AG04449 (cell line): Measurements from ENCODE around the gene RNU7-1.
A peak's percentile ranks its signal among the peaks of the same experiment; 100 is the strongest.

ENCODE experiments used
- CTCF ChIA-PET: fragments of 350-600 bp; formaldehyde crosslinking; extraction: SDS; loops from one replicate; lab custom pipeline; 2021; ENCODE audit warnings: antibody characterized with exemption; lab: Yijun Ruan, JAX
- POLR2A ChIA-PET: fragments of 400-600, 350-600 bp; formaldehyde crosslinking; extraction: SDS; loops from one replicate; lab custom pipeline; 2020; ENCODE audit warnings: antibody characterized with exemption, inconsistent platforms; lab: Yijun Ruan, JAX
- DNase-seq: peaks from one replicate; pipeline ENCODE4 v3.0.0-alpha.2; 2010; ENCODE audit warnings: low read depth, low spot score
- H3K4me3 ChIP-seq: 2 replicates; pipeline ENCODE4 v1.5.1; 2011; ENCODE audit warnings: low read depth, mild to moderate bottlenecking, control low read depth, low read length
- TF ChIP-seq, protein P1 (sequence below): IDR thresholded peaks from one replicate; pipeline ENCODE4 v1.5.1; 2011; ENCODE audit warnings: mild to moderate bottlenecking, moderate library complexity, low read length, control low read depth, inconsistent platforms; ENCODE audit not compliant: insufficient read depth; ENCODE audit errors: missing control alignments

The RNU7-1 gene

DNA sequence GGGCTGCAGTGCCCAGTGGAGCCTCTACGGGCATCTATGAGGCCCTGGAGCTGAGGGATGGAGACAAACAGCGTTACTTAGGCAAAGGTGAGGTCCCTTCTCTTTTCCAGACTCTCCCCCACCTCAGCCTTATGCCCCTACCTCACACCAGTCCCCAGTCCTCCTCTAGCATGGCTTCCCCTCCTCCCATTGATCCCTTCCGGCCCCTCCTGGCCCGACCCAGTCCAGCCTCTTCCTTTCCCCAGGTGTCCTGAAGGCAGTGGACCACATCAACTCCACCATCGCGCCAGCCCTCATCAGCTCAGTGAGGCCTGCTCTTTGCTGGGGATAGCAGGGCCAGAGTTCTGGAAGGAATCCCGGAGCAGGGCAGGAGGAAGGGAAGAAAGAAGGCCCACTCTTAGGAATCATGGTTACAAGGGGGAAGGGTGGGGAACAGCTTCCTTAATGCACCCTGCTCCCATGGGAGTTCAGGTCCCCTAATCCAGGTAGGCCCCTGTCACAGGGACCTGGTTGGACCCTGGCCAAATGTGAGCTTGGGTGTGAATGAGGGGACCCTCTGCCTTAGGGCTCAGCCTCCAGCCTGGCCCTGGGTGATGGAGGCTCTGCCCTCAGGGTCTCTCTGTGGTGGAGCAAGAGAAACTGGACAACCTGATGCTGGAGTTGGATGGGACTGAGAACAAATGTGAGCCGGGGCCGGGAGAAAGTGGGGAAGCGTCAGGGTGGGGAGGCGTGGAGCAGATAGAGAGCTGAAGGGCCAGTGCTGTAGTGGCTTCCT is 27.0 kb upstream of the RNU7-1 start:
- ChIA-PET CTCF (interaction anchor here (0.7 to 8.2 kb wide), 9 partner anchors 9 to 50 kb away, joined by 3 to 98 read pairs (median 3); partner anchors contain the start of gene SPSB2), POLR2A (interaction anchor here (1.0 to 1.2 kb wide), 2 partner anchors 9 to 27 kb away, joined by 3 read pairs; partner anchors contain the start of genes C12orf57 and RNU7-1)
- peak overlapping the region; percentile 6 for H3K4me3 ChIP-seq
- TF ChIP-seq, protein P1, sequence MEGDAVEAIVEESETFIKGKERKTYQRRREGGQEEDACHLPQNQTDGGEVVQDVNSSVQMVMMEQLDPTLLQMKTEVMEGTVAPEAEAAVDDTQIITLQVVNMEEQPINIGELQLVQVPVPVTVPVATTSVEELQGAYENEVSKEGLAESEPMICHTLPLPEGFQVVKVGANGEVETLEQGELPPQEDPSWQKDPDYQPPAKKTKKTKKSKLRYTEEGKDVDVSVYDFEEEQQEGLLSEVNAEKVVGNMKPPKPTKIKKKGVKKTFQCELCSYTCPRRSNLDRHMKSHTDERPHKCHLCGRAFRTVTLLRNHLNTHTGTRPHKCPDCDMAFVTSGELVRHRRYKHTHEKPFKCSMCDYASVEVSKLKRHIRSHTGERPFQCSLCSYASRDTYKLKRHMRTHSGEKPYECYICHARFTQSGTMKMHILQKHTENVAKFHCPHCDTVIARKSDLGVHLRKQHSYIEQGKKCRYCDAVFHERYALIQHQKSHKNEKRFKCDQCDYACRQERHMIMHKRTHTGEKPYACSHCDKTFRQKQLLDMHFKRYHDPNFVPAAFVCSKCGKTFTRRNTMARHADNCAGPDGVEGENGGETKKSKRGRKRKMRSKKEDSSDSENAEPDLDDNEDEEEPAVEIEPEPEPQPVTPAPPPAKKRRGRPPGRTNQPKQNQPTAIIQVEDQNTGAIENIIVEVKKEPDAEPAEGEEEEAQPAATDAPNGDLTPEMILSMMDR, result no peak
- DNase-seq, result no peak

DNA sequence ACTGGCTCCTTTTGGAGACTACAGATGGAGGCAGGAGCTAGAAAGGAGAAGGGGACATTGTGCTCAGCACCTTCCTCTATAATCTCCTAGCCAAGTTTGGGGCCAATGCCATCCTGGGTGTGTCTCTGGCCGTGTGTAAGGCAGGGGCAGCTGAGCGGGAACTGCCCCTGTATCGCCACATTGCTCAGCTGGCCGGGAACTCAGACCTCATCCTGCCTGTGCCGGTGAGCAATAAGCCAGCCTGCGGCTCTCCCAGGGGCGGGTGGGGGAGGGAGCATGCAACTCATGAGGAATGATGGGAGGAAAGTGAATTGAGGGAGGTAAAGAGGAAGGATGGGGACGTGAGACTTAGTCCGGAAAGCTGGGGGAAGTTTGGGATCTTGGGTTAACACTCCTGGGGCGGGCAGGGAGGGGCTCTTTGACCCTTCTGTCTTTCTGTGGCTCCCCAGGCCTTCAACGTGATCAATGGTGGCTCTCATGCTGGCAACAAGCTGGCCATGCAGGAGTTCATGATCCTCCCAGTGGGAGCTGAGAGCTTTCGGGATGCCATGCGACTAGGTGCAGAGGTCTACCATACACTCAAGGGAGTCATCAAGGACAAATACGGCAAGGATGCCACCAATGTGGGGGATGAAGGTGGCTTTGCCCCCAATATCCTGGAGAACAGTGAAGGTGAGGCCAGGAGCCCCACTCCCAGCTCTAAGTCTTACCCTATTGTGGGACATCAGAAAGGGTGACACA is 26.0 kb upstream of the RNU7-1 start:
- TF ChIP-seq, protein P1, result no peak
- CTCF ChIA-PET, result interaction anchor here (0.7 to 8.2 kb wide), 7 partner anchors 8 to 200 kb away, joined by 3 to 98 read pairs (median 4); partner anchors contain the start of gene SPSB2
- POLR2A ChIA-PET, result interaction anchor here (0.7 to 1.2 kb wide), 3 partner anchors 8 to 45 kb away, joined by 3 read pairs; partner anchors contain the start of genes C12orf57, RNU7-1 and SPSB2
- H3K4me3 ChIP-seq, result no peak overlapping the region
- DNase-seq, result no peak

DNA sequence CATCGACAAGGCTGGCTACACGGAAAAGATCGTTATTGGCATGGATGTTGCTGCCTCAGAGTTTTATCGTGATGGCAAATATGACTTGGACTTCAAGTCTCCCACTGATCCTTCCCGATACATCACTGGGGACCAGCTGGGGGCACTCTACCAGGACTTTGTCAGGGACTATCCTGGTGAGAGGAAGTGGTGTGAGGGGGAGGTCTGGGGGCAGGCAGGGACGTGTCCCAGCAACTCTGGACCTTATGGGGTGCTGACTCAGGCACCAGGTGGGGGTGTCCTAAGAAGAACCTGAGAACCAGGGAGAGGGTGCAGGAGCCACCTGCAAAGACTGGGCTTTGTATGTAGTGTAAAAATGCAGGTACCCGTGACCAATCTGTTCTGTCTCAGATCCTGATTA is 24.0 kb upstream of the RNU7-1 start:
- ChIA-PET POLR2A (interaction anchor here (1.0 kb wide), 1 partner anchor 24 kb away, joined by 3 read pairs; the partner anchor contains the start of genes C12orf57 and RNU7-1), CTCF (interaction anchor here (0.7 to 1.5 kb wide), 6 partner anchors 12 to 48 kb away, joined by 3 to 4 read pairs (median 3); no protein-coding TSS in a partner anchor)
- TF ChIP-seq, protein P1, result no peak
- no peak overlapping the region for H3K4me3 ChIP-seq
- DNase-seq, result no peak

DNA sequence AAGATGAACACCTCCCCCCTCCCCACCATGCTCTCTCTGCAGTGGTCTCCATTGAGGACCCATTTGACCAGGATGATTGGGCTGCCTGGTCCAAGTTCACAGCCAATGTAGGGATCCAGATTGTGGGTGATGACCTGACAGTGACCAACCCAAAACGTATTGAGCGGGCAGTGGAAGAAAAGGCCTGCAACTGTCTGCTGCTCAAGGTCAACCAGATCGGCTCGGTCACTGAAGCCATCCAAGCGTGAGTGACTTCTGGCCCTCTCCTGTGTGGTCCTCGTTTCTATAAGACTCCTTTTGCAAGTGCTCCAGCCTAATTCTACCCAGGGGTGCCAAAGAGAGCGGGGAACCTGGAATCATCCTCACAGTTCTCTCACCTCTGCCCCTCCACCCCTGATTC is 22.1 kb upstream of the RNU7-1 start:
- CTCF ChIA-PET, result interaction anchor here (0.9 to 9.0 kb wide), 10 partner anchors 10 to 192 kb away, joined by 3 to 164 read pairs (median 4); partner anchors contain the start of gene C1RL
- no peak for DNase-seq
- POLR2A ChIA-PET, result no interaction called here
- H3K4me3 ChIP-seq, result no peak overlapping the region
- TF ChIP-seq, protein P1, result no peak

DNA sequence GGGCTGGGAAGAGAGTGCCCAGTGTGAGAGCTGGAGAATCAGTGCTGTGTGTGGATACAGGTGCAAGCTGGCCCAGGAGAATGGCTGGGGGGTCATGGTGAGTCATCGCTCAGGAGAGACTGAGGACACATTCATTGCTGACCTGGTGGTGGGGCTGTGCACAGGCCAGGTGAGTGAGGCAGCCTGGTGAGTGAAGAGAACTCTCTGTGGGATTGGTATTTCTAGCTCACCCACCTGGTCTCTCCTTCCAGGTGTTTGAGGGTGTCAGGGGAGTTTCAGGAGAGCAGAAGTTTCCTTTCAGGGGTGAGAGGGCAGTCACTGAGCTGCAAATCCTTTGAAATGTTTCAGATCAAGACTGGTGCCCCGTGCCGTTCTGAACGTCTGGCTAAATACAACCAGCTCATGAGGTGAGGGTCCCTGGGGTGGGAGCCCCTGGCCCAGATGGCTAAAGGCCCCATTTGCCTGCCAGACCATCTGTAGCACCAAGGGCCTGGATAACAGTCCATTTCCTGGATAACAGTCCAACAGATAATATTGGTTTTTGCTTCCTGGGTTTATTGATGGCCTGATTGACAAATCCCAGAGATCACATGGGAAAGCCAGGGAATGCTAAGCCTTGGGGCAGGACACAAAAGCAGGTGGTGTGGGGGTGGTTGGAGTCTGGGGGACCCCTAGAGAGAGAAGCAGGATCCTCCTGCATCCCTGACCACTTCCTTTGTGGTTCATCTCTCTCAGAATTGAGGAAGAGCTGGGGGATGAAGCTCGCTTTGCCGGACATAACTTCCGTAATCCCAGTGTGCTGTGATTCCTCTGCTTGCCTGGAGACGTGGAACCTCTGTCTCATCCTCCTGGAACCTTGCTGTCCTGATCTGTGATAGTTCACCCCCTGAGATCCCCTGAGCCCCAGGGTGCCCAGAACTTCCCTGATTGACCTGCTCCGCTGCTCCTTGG is 21.3 kb upstream of the RNU7-1 start:
- CTCF ChIA-PET, result interaction anchor here (0.9 to 9.0 kb wide), 10 partner anchors 11 to 191 kb away, joined by 3 to 164 read pairs (median 4); partner anchors contain the start of gene C1RL
- POLR2A ChIA-PET, result no interaction called here

More for the DNA sequence above, 21.3 kb upstream of the RNU7-1 start:
- no peak overlapping the region for H3K4me3 ChIP-seq
- no peak for DNase-seq
- TF ChIP-seq, protein P1, result no peak
